HEK293T (cell line): ENCODE data around the gene HOXB2.

Experiments used
- CTCF ChIA-PET: fragments of 350-600 bp; formaldehyde crosslinking; extraction: SDS; loops from one replicate; lab custom pipeline; 2021; ENCODE audit warnings: antibody characterized with exemption, inconsistent platforms; lab: Yijun Ruan, JAX
- POLR2A ChIA-PET: fragments of 350-600 bp; formaldehyde crosslinking; extraction: SDS; loops from one replicate; lab custom pipeline; 2020; ENCODE audit warnings: antibody characterized with exemption, inconsistent platforms; lab: Yijun Ruan, JAX
- DNase-seq: peaks from one replicate; pipeline ENCODE4 v3.0.0; 2012; ENCODE audit warnings: mixed read lengths; ENCODE audit errors: extremely low spot score
- ARNT ChIP-seq: fragments of 450-650 bp; IDR thresholded peaks from 2 replicates; pipeline ENCODE4 v1.6.1; 2017; ENCODE audit warnings: mild to moderate bottlenecking
- BHLHE40 ChIP-seq: fragments of 450-650 bp; IDR thresholded peaks from 2 replicates; pipeline ENCODE4 v1.6.1; 2016; ENCODE audit warnings: mild to moderate bottlenecking, moderate library complexity, borderline replicate concordance
- CTBP1 ChIP-seq: fragments of 450-650 bp; IDR thresholded peaks from 2 replicates; pipeline ENCODE4 v1.6.1; 2016; ENCODE audit warnings: borderline replicate concordance
- ELF4 ChIP-seq: fragments of 450-650 bp; IDR thresholded peaks from 2 replicates; pipeline ENCODE4 v1.6.1; 2017; ENCODE audit warnings: antibody characterized with exemption
- FOXA1 ChIP-seq: fragments of 450-650 bp; IDR thresholded peaks from 2 replicates; pipeline ENCODE4 v1.6.1; 2016; ENCODE audit warnings: mild to moderate bottlenecking
- FOXK2 ChIP-seq: fragments of 450-650 bp; IDR thresholded peaks from 2 replicates; pipeline ENCODE4 v1.6.1; 2016; ENCODE audit warnings: mild to moderate bottlenecking
- FOXM1 ChIP-seq: fragments of 450-650 bp; IDR thresholded peaks from 2 replicates; pipeline ENCODE4 v1.6.1; 2017; ENCODE audit warnings: mild to moderate bottlenecking, borderline replicate concordance
- HDGF ChIP-seq: fragments of 450-650 bp; IDR thresholded peaks from 2 replicates; pipeline ENCODE4 v1.6.1; 2017; ENCODE audit warnings: antibody characterized with exemption, borderline replicate concordance
- L3MBTL2 ChIP-seq: fragments of 450-650 bp; conservative IDR thresholded peaks from 2 replicates; pipeline ENCODE4 v1.6.1; 2016; ENCODE audit warnings: mild to moderate bottlenecking
- LEF1 ChIP-seq: fragments of 450-650 bp; IDR thresholded peaks from 2 replicates; pipeline ENCODE4 v1.6.1; 2017; ENCODE audit warnings: mild to moderate bottlenecking, borderline replicate concordance
- NFRKB ChIP-seq: fragments of 450-650 bp; IDR thresholded peaks from 2 replicates; pipeline ENCODE4 v1.6.1; 2016; ENCODE audit warnings: mild to moderate bottlenecking, moderate library complexity
- PKNOX1 ChIP-seq: fragments of 450-650 bp; IDR thresholded peaks from 2 replicates; pipeline ENCODE4 v1.6.1; 2016
- SP1 ChIP-seq: fragments of 450-650 bp; IDR thresholded peaks from 2 replicates; pipeline ENCODE4 v1.6.1; 2017
- SUZ12 ChIP-seq: fragments of 450-650 bp; IDR thresholded peaks from 2 replicates; pipeline ENCODE4 v1.6.1; 2016; ENCODE audit warnings: mild to moderate bottlenecking
- TARDBP ChIP-seq: fragments of 450-650 bp; IDR thresholded peaks from 2 replicates; pipeline ENCODE4 v1.6.1; 2016
- ZNF384 ChIP-seq: fragments of 450-650 bp; IDR thresholded peaks from 2 replicates; pipeline ENCODE4 v1.6.1; 2016

The HOXB2 gene

GRCh38 chr17:48542698-48543106, 2.2 kb downstream of the HOXB2 start:
- TF ChIP-seq LEF1 (no peak), PKNOX1 (no peak), BHLHE40 (no peak), NFRKB (no peak), ZNF384 (no peak), SP1 (no peak), TARDBP (no peak), FOXA1 (no peak)
- POLR2A ChIA-PET, result interaction anchor here (1.6 to 3.5 kb wide), 2 partner anchors 10 to 46 kb away, joined by 6 to 18 read pairs; partner anchors contain the start of gene HOXB3
- CTCF ChIA-PET, result no interaction called here
- DNase-seq, result no peak

- CTCF ChIA-PET, result no interaction called here
- no peak for DNase-seq
- TF ChIP-seq FOXA1 (no peak), SP1 (no peak), ELF4 (no peak), ARNT (no peak), FOXK2 (no peak), ZNF384 (no peak), BHLHE40 (no peak), PKNOX1 (no peak), SUZ12 (no peak), TARDBP (no peak), LEF1 (no peak)
- POLR2A ChIA-PET, result interaction anchor here (0.8 to 3.5 kb wide), 6 partner anchors 9 to 50 kb away, joined by 3 to 18 read pairs (median 4); partner anchors contain the start of gene HOXB3
These were observed 2.7 kb downstream of the HOXB2 start for GRCh38 chr17:48542114-48542656.

DNA sequence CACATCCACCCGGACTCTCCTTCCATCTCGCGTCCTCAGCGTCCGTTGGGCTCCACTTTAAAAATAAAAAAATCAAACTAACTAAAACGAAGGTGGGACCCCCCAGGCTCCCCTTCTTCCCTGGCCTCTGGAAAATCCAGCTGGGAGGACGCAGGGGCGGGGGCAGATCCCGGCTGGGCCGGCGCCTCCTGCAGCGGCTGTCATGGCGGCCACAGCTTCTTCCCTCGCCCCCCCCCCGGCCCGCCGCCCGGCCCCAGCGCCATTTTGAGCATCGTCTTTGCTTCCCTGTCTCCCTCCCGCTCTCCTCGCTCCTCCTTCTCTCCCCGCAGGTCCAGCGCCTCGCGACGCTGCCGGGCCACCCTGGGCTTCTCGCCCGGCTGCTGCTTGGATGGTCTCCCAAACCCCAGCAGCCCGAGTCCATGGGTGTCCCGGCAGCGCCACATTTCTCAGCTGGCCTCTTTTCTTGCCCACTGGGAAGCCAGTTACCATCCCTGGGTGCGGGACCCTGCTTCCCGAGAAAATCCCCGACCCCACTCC, 3.3 kb downstream of the HOXB2 start:
- no peak for DNase-seq
- no peak for TF ChIP-seq SUZ12
- no peak for TF ChIP-seq ARNT
- TF ChIP-seq FOXM1, result no peak
- TF ChIP-seq FOXK2, result no peak
- TF ChIP-seq CTBP1, result no peak
- no peak for TF ChIP-seq TARDBP
- no peak for TF ChIP-seq PKNOX1
- no peak for TF ChIP-seq FOXA1
- no peak for TF ChIP-seq SP1
- no peak for TF ChIP-seq L3MBTL2
- TF ChIP-seq ZNF384, result no peak
- TF ChIP-seq BHLHE40, result no peak
- TF ChIP-seq ELF4, result no peak
- no peak for TF ChIP-seq NFRKB
- TF ChIP-seq LEF1, result no peak
- TF ChIP-seq HDGF, result no peak
- ChIA-PET POLR2A (interaction anchor here (0.8 to 3.5 kb wide), 6 partner anchors 9 to 49 kb away, joined by 3 to 18 read pairs (median 4); partner anchors contain the start of gene HOXB3), CTCF (no interaction called here)

- ChIA-PET CTCF (no interaction called here), POLR2A (interaction anchor here (0.8 to 3.5 kb wide), 6 partner anchors 19 to 49 kb away, joined by 3 to 18 read pairs (median 4); partner anchors contain the start of gene HOXB3)
- DNase-seq, result no peak
These were observed 3.8 kb downstream of the HOXB2 start for GRCh38 chr17:48541036-48541576.

GRCh38 chr17:48540213-48540612, 4.7 kb downstream of the HOXB2 start:
- ChIA-PET POLR2A (interaction anchor here (1.5 kb wide), 1 partner anchor 47 kb away, joined by 4 read pairs; no protein-coding TSS in a partner anchor), CTCF (no interaction called here)
- TF ChIP-seq HDGF (no peak), FOXA1 (no peak), L3MBTL2 (no peak), ELF4 (no peak), SP1 (no peak), BHLHE40 (no peak), PKNOX1 (no peak), LEF1 (no peak), TARDBP (no peak), SUZ12 (no peak), ZNF384 (no peak), CTBP1 (no peak), NFRKB (no peak), ARNT (no peak), FOXK2 (no peak), FOXM1 (no peak)
- DNase-seq, result no peak

More at GRCh38 chr17:48541036-48541576, 3.8 kb downstream of the HOXB2 start:
- TF ChIP-seq SP1 (no peak), ELF4 (no peak)

DNA sequence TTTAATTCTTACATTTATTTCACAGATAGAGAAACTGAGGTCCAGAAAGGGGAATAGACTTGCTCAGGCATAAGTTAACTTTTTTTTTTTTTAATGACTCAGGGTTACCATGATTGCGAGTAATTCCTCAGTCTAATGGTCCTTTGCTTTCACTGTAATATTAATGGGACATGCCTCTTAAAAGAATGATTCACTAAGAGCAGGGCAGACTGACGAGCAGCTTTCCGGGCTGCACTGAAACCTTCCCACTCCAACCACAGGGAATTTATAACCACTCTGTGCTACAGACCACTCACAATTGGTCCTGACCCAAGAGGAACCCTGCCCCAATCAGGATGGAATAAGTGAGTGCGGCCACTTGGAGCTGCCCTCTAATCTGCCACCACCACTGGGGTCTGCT, 5.7 kb downstream of the HOXB2 start:
- CTCF ChIA-PET, result no interaction called here
- no peak for TF ChIP-seq FOXA1
- no peak for TF ChIP-seq SUZ12
- TF ChIP-seq ZNF384, result no peak
- no peak for TF ChIP-seq SP1
- no peak for TF ChIP-seq FOXM1
- TF ChIP-seq ELF4, result no peak
- DNase-seq, result no peak
- POLR2A ChIA-PET, result interaction anchor here (1.3 kb wide), 1 partner anchor 16 kb away, joined by 3 read pairs; no protein-coding TSS in a partner anchor
